Ovary (tissue), 3 donors: ENCODE results near the gene UGT3A2.

ENCODE experiments used
- POLR2A ChIP-seq: fragments of 450-650 bp; IDR thresholded peaks from one replicate; pipeline ENCODE4 v1.6.1; 2017; ENCODE audit warnings: antibody characterized with exemption, mild to moderate bottlenecking, moderate library complexity
- TF ChIP-seq, protein P1 (sequence below), 3 donors: fragments of 450-650 bp in 2 of 3; fragments of 200-600 bp in 1 of 3; IDR thresholded peaks; one replicate each; pipeline versions ENCODE4 v1.5.1 to v1.8.0; 2016 to 2022; ENCODE audit warnings: antibody characterized with exemption in 3 of 3, mild to moderate bottlenecking in 1 of 3
- donor health status: DM: no; HTN: no; CAD: no.

GRCh38 chr5:36017622-36018021, 49.1 kb downstream of the UGT3A2 start:
- TF ChIP-seq, protein P1, sequence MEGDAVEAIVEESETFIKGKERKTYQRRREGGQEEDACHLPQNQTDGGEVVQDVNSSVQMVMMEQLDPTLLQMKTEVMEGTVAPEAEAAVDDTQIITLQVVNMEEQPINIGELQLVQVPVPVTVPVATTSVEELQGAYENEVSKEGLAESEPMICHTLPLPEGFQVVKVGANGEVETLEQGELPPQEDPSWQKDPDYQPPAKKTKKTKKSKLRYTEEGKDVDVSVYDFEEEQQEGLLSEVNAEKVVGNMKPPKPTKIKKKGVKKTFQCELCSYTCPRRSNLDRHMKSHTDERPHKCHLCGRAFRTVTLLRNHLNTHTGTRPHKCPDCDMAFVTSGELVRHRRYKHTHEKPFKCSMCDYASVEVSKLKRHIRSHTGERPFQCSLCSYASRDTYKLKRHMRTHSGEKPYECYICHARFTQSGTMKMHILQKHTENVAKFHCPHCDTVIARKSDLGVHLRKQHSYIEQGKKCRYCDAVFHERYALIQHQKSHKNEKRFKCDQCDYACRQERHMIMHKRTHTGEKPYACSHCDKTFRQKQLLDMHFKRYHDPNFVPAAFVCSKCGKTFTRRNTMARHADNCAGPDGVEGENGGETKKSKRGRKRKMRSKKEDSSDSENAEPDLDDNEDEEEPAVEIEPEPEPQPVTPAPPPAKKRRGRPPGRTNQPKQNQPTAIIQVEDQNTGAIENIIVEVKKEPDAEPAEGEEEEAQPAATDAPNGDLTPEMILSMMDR (IDR thresholded peaks at IDR 0.05), result no peak
- TF ChIP-seq POLR2A, result no peak
